HEK293T (cell line): Measurements from ENCODE around the gene TAS2R9.

Experiments
- CTCF ChIA-PET: fragments of 350-600 bp; formaldehyde crosslinking; extraction: SDS; loops from one replicate; lab custom pipeline; 2021; ENCODE audit warnings: antibody characterized with exemption, inconsistent platforms; lab: Yijun Ruan, JAX
- POLR2A ChIA-PET: fragments of 350-600 bp; formaldehyde crosslinking; extraction: SDS; loops from one replicate; lab custom pipeline; 2020; ENCODE audit warnings: antibody characterized with exemption, inconsistent platforms; lab: Yijun Ruan, JAX
- DNase-seq: peaks from one replicate; pipeline ENCODE4 v3.0.0; 2012; ENCODE audit warnings: mixed read lengths; ENCODE audit errors: extremely low spot score
- ARNT ChIP-seq: fragments of 450-650 bp; IDR thresholded peaks from 2 replicates; pipeline ENCODE4 v1.6.1; 2017; ENCODE audit warnings: mild to moderate bottlenecking
- BHLHE40 ChIP-seq: fragments of 450-650 bp; IDR thresholded peaks from 2 replicates; pipeline ENCODE4 v1.6.1; 2016; ENCODE audit warnings: mild to moderate bottlenecking, moderate library complexity, borderline replicate concordance
- CTBP1 ChIP-seq: fragments of 450-650 bp; IDR thresholded peaks from 2 replicates; pipeline ENCODE4 v1.6.1; 2016; ENCODE audit warnings: borderline replicate concordance
- ELF4 ChIP-seq: fragments of 450-650 bp; IDR thresholded peaks from 2 replicates; pipeline ENCODE4 v1.6.1; 2017; ENCODE audit warnings: antibody characterized with exemption
- FOXA1 ChIP-seq: fragments of 450-650 bp; IDR thresholded peaks from 2 replicates; pipeline ENCODE4 v1.6.1; 2016; ENCODE audit warnings: mild to moderate bottlenecking
- FOXK2 ChIP-seq: fragments of 450-650 bp; IDR thresholded peaks from 2 replicates; pipeline ENCODE4 v1.6.1; 2016; ENCODE audit warnings: mild to moderate bottlenecking
- FOXM1 ChIP-seq: fragments of 450-650 bp; IDR thresholded peaks from 2 replicates; pipeline ENCODE4 v1.6.1; 2017; ENCODE audit warnings: mild to moderate bottlenecking, borderline replicate concordance
- HDGF ChIP-seq: fragments of 450-650 bp; IDR thresholded peaks from 2 replicates; pipeline ENCODE4 v1.6.1; 2017; ENCODE audit warnings: antibody characterized with exemption, borderline replicate concordance
- L3MBTL2 ChIP-seq: fragments of 450-650 bp; conservative IDR thresholded peaks from 2 replicates; pipeline ENCODE4 v1.6.1; 2016; ENCODE audit warnings: mild to moderate bottlenecking
- LEF1 ChIP-seq: fragments of 450-650 bp; IDR thresholded peaks from 2 replicates; pipeline ENCODE4 v1.6.1; 2017; ENCODE audit warnings: mild to moderate bottlenecking, borderline replicate concordance
- NFRKB ChIP-seq: fragments of 450-650 bp; IDR thresholded peaks from 2 replicates; pipeline ENCODE4 v1.6.1; 2016; ENCODE audit warnings: mild to moderate bottlenecking, moderate library complexity
- SP1 ChIP-seq: fragments of 450-650 bp; IDR thresholded peaks from 2 replicates; pipeline ENCODE4 v1.6.1; 2017
- SUZ12 ChIP-seq: fragments of 450-650 bp; IDR thresholded peaks from 2 replicates; pipeline ENCODE4 v1.6.1; 2016; ENCODE audit warnings: mild to moderate bottlenecking
- TARDBP ChIP-seq: fragments of 450-650 bp; IDR thresholded peaks from 2 replicates; pipeline ENCODE4 v1.6.1; 2016
- ZNF384 ChIP-seq: fragments of 450-650 bp; IDR thresholded peaks from 2 replicates; pipeline ENCODE4 v1.6.1; 2016
- TF ChIP-seq, protein P1 (sequence below): fragments of 450-650 bp; IDR thresholded peaks from 2 replicates; pipeline ENCODE4 v1.6.1; 2016

Gene TAS2R9

DNA sequence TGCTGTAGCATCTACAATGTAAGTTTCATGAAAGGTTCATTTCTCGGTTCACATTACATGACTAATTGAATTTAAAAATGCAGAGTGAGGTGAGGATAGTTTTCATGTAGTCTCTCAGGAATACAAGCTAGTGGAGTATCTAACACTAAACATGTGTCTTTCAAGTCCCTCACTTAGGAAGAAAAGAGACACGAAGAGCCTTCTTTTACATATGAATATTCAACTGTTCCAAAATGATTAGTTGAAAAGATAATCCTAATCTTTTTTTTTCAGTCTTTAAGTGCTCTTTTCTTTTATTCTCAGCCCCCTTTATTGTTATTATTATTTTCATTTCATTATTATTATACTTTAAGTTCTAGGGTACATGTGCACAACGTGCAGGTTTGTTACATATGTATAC is 28.5 kb upstream of the TAS2R9 start:
- CTCF ChIA-PET, result interaction anchor here (0.6 kb wide), 1 partner anchor 14 kb away, joined by 3 read pairs; no protein-coding TSS in a partner anchor
- DNase-seq, result no peak
- POLR2A ChIA-PET, result no interaction called here
- no peak for TF ChIP-seq TARDBP
- TF ChIP-seq, protein P1, sequence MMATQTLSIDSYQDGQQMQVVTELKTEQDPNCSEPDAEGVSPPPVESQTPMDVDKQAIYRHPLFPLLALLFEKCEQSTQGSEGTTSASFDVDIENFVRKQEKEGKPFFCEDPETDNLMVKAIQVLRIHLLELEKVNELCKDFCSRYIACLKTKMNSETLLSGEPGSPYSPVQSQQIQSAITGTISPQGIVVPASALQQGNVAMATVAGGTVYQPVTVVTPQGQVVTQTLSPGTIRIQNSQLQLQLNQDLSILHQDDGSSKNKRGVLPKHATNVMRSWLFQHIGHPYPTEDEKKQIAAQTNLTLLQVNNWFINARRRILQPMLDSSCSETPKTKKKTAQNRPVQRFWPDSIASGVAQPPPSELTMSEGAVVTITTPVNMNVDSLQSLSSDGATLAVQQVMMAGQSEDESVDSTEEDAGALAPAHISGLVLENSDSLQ, result no peak
- no peak for TF ChIP-seq ELF4
- no peak for TF ChIP-seq HDGF
- no peak for TF ChIP-seq SUZ12
- TF ChIP-seq FOXK2, result no peak
- no peak for TF ChIP-seq SP1
- no peak for TF ChIP-seq CTBP1
- TF ChIP-seq LEF1, result no peak
- TF ChIP-seq L3MBTL2, result no peak
- TF ChIP-seq FOXM1, result no peak
- no peak for TF ChIP-seq ZNF384
- no peak for TF ChIP-seq NFRKB
- no peak for TF ChIP-seq ARNT
- TF ChIP-seq BHLHE40, result no peak
- no peak for TF ChIP-seq FOXA1

DNA sequence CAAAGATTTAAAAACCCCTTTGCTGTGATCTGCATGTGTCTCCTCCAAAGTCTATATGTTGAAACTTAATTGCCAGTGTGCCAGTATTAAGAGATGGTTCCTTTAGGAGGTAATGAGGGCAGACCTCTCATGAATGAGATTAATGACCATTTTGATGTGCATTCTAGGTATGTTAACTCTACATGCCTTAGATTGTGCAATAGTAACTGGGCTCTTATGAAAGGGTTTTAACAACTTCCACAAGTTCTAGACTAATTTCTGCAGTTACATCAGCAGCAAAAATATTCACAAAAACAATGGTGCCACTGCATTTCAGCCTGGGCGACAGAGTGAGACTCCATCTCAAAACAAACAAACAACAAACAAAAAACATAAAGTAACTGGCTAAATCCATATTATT is 20.0 kb upstream of the TAS2R9 start:
- POLR2A ChIA-PET, result no interaction called here
- CTCF ChIA-PET, result no interaction called here
- TF ChIP-seq ELF4 (no peak), FOXA1 (no peak), TARDBP (no peak), FOXK2 (no peak), ZNF384 (no peak), LEF1 (no peak), ARNT (no peak), L3MBTL2 (no peak), NFRKB (no peak), HDGF (no peak), BHLHE40 (no peak), SP1 (no peak), CTBP1 (no peak), SUZ12 (no peak), FOXM1 (no peak)
- TF ChIP-seq, protein P1, result no peak
- DNase-seq, result no peak

DNA sequence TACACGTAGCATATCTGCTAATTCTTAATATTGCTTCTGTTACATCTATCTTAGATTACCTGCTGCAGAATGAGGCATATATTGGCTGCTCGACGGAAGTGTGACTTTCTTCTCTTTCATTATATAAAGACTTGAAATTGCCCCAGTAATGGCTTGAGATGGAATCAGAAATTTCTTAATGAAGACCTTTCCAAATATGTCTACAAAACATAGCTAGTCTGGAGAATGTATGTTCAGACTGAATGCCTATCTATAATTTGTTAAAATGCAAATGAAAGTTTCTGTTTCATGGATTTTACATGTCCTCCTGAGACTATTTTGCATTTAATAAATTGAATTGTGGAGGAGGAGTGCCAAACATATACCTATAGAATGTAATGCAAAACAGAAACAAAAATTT is 16.3 kb upstream of the TAS2R9 start, which contains the start of gene TAS2R10:
Gene TAS2R10, minus strand, starts transcription at position 101 of the 400 bp plus-strand sequence. Its CDS starts 89 bp downstream, at position 12.
- TF ChIP-seq ZNF384 (no peak), ELF4 (no peak), FOXK2 (no peak)
- CTCF ChIA-PET, result no interaction called here
- POLR2A ChIA-PET, result no interaction called here
- no peak for DNase-seq

DNA sequence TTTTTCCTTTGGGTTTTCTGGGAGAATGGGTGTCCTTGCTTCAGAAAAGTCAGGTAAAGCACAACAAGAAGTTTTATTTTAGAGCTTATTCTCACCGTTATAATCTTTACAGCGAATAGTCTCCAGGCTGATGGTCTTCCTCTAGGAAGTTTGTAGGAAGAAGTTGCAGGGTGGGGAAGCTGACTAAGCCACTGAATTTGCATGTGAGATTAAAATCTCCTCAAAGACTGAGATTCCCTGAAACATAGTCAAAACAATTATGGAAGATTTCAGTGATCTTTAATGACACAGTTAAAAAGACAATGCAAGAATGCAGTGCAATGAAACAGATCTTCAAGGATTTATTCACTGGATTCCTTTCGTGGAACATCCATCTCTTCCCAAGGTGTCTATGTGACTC is 15.0 kb upstream of the TAS2R9 start:
- TF ChIP-seq ARNT, result no peak
- TF ChIP-seq NFRKB, result no peak
- TF ChIP-seq CTBP1, result no peak
- TF ChIP-seq FOXM1, result no peak
- TF ChIP-seq SP1, result no peak
- no peak for TF ChIP-seq ELF4
- TF ChIP-seq FOXA1, result no peak
- TF ChIP-seq HDGF, result no peak
- TF ChIP-seq FOXK2, result no peak
- TF ChIP-seq, protein P1, result no peak
- no peak for TF ChIP-seq LEF1
- TF ChIP-seq SUZ12, result no peak
- TF ChIP-seq L3MBTL2, result no peak
- no peak for TF ChIP-seq BHLHE40
- no peak for TF ChIP-seq TARDBP
- TF ChIP-seq ZNF384, result no peak
- DNase-seq, result no peak
- ChIA-PET POLR2A (no interaction called here), CTCF (no interaction called here)

DNA sequence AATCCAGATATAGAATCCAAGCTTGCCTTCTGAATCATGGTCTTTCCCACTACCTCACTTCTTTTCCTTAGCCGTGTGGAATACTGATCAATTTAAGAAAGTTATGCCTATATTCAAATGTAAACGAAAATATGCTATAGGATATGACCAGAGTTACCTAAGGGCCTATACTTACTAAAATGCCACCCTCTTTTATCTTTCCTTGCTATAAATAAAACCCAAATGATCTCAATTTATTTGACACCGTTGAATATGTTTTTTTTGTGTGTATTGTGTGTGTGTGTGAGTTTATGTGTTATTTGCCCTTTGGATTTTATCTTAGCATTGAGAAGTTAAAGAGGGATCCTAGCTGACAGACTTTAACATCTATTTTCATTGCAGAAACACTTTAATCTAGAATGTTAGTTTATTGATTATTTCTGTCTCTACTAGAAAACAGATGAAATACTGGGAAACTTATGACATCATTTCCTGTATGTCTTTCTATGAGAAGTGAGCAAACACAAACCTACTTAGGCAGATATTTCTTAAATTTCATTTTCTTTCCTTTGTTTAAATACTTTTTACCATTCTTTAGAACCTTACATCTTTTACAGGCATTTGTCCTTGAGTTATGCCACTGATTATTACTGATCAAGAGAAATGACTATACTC is 2.0 kb upstream of the TAS2R9 start:
- CTCF ChIA-PET, result no interaction called here
- TF ChIP-seq BHLHE40, result no peak
- TF ChIP-seq ZNF384, result no peak
- no peak for TF ChIP-seq SP1
- no peak for TF ChIP-seq NFRKB
- no peak for TF ChIP-seq SUZ12
- TF ChIP-seq ELF4, result no peak
- no peak for TF ChIP-seq FOXM1
- DNase-seq, result no peak
- POLR2A ChIA-PET, result no interaction called here

DNA sequence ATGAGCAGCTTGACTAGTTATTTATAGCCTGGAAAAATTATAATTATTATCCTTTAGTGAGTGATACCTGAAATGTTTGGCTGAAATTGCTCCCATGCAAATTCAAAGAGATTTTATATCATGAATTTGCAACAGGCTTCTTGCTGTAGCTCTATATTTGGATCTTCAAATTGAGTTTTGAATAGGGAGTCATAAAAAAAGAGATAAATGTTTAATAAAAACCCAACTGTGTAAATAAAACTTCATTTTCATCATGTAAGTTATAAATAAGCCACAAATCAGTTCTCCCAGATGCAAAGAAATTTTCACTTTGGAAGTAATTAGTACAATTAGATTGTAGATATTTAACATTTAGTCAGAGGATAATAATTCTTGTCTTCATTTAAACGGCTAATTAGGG is 2.8 kb downstream of the TAS2R9 start, which contains the start of gene TAS2R8:
Gene TAS2R8, minus strand, starts transcription at position 101 of the 400 bp plus-strand sequence. CDS start 306 bp downstream, outside the sequence.
- ChIA-PET POLR2A (no interaction called here), CTCF (interaction anchor here (0.6 kb wide), 1 partner anchor 415 kb away, joined by 3 read pairs; no protein-coding TSS in a partner anchor)
- no peak for DNase-seq
- TF ChIP-seq FOXM1 (no peak), NFRKB (no peak), SP1 (no peak), ZNF384 (no peak)
